Activated CD8-positive, alpha-beta memory T cell treated with anti-CD3 and anti-CD28 coated beads, Interleukin-2, amount 10 ng/mL, durations not matched to agents 7 days and 5 days (primary cell): Measurements from ENCODE around the gene SNCAIP. TPM values are rescaled to one million over a fixed set of nuclear protein-coding genes. Genes with fewer than 3 reads are reported as not detected.

ENCODE experiments used
- ATAC-seq: fragments of 150-1000 bp; cut with Tn5 transposase; one replicate; pipeline ENCODE4 v1.10.0; 2021; ENCODE audit warnings: moderate library complexity
- CTCF ChIA-PET: fragments of 350-600 bp; sonication (Branson Sonifier 250); formaldehyde crosslinking; loops from one replicate; lab custom pipeline; 2021; ENCODE audit warnings: antibody characterized with exemption; lab: Charles Lee
- DNase-seq: peaks from one replicate; pipeline ENCODE4 v3.0.0-alpha.2; 2020
- H3K27ac Mint-ChIP-seq: one replicate; pipeline ENCODE4 v1.8.0; 2021; ENCODE audit warnings: mild to moderate bottlenecking, mixed read lengths
- H3K27me3 Mint-ChIP-seq: one replicate; pipeline ENCODE4 v1.8.0; 2021; ENCODE audit warnings: mixed read lengths
- H3K36me3 Mint-ChIP-seq: one replicate; pipeline ENCODE4 v1.8.0; 2021; ENCODE audit warnings: mild to moderate bottlenecking, mixed read lengths
- H3K4me1 Mint-ChIP-seq: one replicate; pipeline ENCODE4 v1.8.0; 2021; ENCODE audit warnings: mixed read lengths
- H3K4me3 Mint-ChIP-seq: one replicate; pipeline ENCODE4 v1.8.0; 2021; ENCODE audit warnings: mild to moderate bottlenecking, moderate library complexity, mixed read lengths
- H3K9me3 Mint-ChIP-seq: one replicate; pipeline ENCODE4 v1.8.0; 2022; ENCODE audit warnings: low read depth, mixed read lengths
- total RNA-seq, 2 experiments: library from RNA; stranded (reverse); gene quantifications; one replicate each; pipeline ENCODE4 v1.2.3, GENCODE V29; 2021

Gene SNCAIP
- total RNA-seq, 2 experiments from 2014 or later = not detected

DNA sequence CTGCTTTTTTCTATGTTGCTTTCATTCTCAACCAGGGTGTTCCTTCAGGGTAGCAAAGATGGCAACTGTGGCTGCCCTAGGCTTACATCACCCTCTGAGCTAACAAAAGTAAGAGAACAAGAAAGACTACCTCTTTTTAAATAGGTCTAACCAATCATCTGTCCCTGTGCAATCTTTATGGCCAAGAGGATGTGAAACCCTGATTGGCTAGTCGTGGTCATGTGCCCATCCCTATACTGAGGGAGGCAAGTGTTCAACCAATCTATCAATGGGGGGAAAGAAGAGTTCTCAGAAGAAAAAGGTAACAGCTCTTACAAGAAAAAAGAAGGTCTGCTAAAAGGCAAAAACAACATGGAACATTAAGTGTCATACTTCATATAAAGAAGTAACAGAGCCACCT lies 11.7 kb upstream of the SNCAIP start:
- ATAC-seq (no peak), DNase-seq (no peak)
- Mint-ChIP-seq H3K4me1 (no peaks in the 10 kb centered on the region), H3K9me3 (no peaks in the 10 kb centered on the region), H3K4me3 (no peak overlapping the region), H3K27me3 (no peaks in the 10 kb centered on the region), H3K27ac (no peak overlapping the region), H3K36me3 (no peaks in the 10 kb centered on the region)
- CTCF ChIA-PET = no interaction called here

DNA sequence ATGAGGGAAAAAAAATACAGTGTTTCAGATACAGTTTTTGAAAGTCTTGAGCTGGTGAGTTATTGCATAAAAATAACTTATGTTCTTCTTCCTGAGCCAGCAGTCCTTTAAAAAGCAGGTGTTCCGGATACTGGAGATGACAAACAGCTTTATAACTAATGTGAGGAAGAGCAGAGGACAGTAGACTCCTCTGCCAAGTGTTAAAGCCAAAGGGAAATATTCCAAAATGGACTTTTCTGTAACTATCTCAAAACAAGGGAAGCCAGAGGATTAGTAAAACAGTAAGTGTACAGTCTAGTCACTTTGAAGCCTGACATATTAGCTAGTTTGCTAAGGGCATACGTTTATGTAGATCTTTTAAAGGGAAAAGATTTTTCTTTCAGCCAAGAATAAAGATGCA lies 11.0 kb upstream of the SNCAIP start:
- CTCF ChIA-PET = no interaction called here
- Mint-ChIP-seq H3K9me3 (no peaks in the 10 kb centered on the region), H3K27ac (no peak overlapping the region), H3K4me3 (no peak overlapping the region), H3K27me3 (no peaks in the 10 kb centered on the region), H3K36me3 (no peaks in the 10 kb centered on the region), H3K4me1 (no peaks in the 10 kb centered on the region)
- ATAC-seq (no peak), DNase-seq (no peak)

DNA sequence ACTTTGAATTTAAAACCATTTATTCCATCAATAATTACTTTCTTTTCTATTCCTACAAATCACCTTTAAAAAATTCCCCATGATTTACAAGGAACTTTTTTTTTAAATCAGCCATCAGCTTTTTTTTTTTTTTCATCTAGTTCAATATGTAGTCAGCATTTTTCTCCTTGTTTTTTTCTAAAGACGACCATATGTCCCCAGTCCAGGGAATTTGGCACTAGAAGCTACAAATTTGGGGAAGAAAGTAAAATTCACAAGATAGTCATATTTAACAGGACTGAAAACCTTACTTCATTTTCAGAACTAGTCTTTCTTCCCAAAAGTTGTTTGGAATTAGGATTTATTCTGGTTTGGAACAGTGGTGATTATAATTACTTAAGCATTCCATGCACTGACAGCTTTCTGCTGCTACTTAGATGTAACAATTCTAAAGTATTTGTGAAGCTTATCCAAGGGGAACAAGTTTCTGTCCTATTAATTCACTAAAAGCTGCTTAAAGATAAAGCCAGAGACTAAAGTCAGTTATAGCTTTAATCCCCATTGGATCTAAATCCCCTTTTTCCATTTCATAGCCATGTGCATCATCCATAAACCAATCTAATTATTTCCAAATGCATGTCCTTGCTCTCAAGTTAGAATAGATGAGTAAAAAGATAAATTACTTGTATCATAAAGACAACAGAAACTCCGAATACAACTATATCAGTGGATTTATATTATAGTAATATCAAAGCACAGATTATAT lies 7.4 kb upstream of the SNCAIP start:
- H3K36me3 Mint-ChIP-seq = no peaks in the 10 kb centered on the region
- H3K4me1 Mint-ChIP-seq = no peaks in the 10 kb centered on the region
- DNase-seq (no peak), ATAC-seq (no peak)
- no peak overlapping the region for H3K27ac Mint-ChIP-seq
- peaks cover 5% of the 10 kb centered on the region for H3K27me3 Mint-ChIP-seq
- H3K4me3 Mint-ChIP-seq = no peak overlapping the region
- CTCF ChIA-PET = no interaction called here
- no peaks in the 10 kb centered on the region for H3K9me3 Mint-ChIP-seq

DNA sequence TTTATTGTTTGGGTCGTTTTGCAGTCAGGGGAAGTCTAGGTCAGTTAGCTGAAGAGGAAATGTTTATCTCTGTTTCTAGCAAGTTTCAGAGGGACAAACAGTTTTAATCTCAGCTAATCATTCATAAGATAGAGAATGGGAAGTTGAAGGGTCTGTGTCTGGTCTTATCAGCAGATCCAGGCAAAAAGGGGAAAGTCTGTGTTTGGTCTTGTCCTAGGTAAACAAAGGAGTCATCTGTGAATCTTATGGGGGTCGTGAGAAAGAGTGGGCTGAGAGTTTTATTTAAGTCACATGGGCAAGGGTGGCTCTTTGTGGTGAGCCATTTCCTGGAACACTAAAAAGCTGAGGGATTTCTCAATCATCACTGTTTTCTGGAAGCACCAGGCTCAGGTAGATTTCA lies 5.6 kb upstream of the SNCAIP start:
- Mint-ChIP-seq H3K9me3 (no peaks in the 10 kb centered on the region), H3K4me3 (no peak overlapping the region), H3K27me3 (peaks cover 23% of the 10 kb centered on the region), H3K4me1 (no peaks in the 10 kb centered on the region), H3K27ac (no peak overlapping the region), H3K36me3 (no peaks in the 10 kb centered on the region)
- CTCF ChIA-PET = no interaction called here
- no peak for DNase-seq
- no peak for ATAC-seq

GRCh38 chr5:122310889-122311288 lies 1.1 kb upstream of the SNCAIP start:
- Mint-ChIP-seq H3K36me3 (no peaks in the 10 kb centered on the region), H3K4me3 (no peak overlapping the region)
- CTCF ChIA-PET = no interaction called here

GRCh38 chr5:122311497-122311960 lies 508 bp upstream of the SNCAIP start:
- Mint-ChIP-seq H3K36me3 (no peaks in the 10 kb centered on the region), H3K9me3 (no peaks in the 10 kb centered on the region), H3K4me3 (no peak overlapping the region), H3K27me3 (peaks cover 52% of the 10 kb centered on the region), H3K27ac (no peak overlapping the region), H3K4me1 (peaks cover 5% of the 10 kb centered on the region)
- ATAC-seq = no peak
- no peak for DNase-seq
- CTCF ChIA-PET = no interaction called here

More at GRCh38 chr5:122310889-122311288, 1.1 kb upstream of the SNCAIP start:
- Mint-ChIP-seq H3K27ac (no peak overlapping the region), H3K9me3 (no peaks in the 10 kb centered on the region), H3K4me1 (peaks cover 5% of the 10 kb centered on the region), H3K27me3 (peaks cover 52% of the 10 kb centered on the region)
- DNase-seq (no peak), ATAC-seq (no peak)

- DNase-seq = no peak
- no peak for ATAC-seq
- Mint-ChIP-seq H3K4me3 (no peak overlapping the region), H3K36me3 (no peaks in the 10 kb centered on the region), H3K4me1 (peaks cover 5% of the 10 kb centered on the region), H3K27ac (no peak overlapping the region), H3K27me3 (peaks cover 52% of the 10 kb centered on the region), H3K9me3 (no peaks in the 10 kb centered on the region)
- CTCF ChIA-PET = no interaction called here
These were observed 762 bp downstream of the SNCAIP start for GRCh38 chr5:122312591-122313406.

- Mint-ChIP-seq H3K4me3 (no peak overlapping the region), H3K9me3 (no peaks in the 10 kb centered on the region), H3K27me3 (peaks cover 52% of the 10 kb centered on the region), H3K36me3 (no peaks in the 10 kb centered on the region), H3K4me1 (peaks cover 5% of the 10 kb centered on the region), H3K27ac (no peak overlapping the region)
- ATAC-seq (no peak), DNase-seq (no peak)
- CTCF ChIA-PET = no interaction called here
These were observed 2.0 kb downstream of the SNCAIP start for GRCh38 chr5:122314036-122314435.

GRCh38 chr5:122315521-122315920 lies 3.5 kb downstream of the SNCAIP start:
- Mint-ChIP-seq H3K27me3 (peaks cover 38% of the 10 kb centered on the region), H3K4me1 (peaks cover 5% of the 10 kb centered on the region), H3K4me3 (no peak overlapping the region), H3K27ac (no peak overlapping the region), H3K9me3 (no peaks in the 10 kb centered on the region), H3K36me3 (no peaks in the 10 kb centered on the region)
- DNase-seq = no peak
- CTCF ChIA-PET = no interaction called here
- no peak for ATAC-seq

DNA sequence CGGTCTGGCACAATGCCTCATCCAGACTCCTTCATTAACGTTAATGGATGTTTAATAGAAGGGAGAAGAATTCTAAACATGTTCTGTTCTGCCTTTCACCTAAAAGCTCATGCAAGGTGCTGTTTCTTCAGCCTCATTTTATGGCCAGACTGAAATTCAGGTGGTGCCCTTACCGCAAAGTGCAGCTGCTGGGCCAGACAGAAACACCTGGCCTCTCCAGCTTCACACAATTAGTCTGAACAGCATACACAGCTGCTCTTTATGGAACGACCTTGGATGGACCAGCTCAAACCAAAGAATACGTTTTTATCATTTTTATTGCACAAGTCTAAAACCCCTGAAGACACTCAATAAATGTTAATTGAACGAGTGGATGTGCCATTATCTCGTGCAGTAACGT lies 4.6 kb downstream of the SNCAIP start:
- Mint-ChIP-seq H3K4me3 (no peak overlapping the region), H3K27me3 (peaks cover 27% of the 10 kb centered on the region), H3K36me3 (no peaks in the 10 kb centered on the region), H3K27ac (no peak overlapping the region), H3K4me1 (peaks cover 5% of the 10 kb centered on the region), H3K9me3 (no peaks in the 10 kb centered on the region)
- DNase-seq (no peak), ATAC-seq (no peak)
- CTCF ChIA-PET = no interaction called here

GRCh38 chr5:122319897-122320296 lies 7.9 kb downstream of the SNCAIP start:
- peaks cover under 1% of the 10 kb centered on the region for H3K27me3 Mint-ChIP-seq
- H3K27ac Mint-ChIP-seq = no peak overlapping the region
- DNase-seq = no peak
- no peaks in the 10 kb centered on the region for H3K36me3 Mint-ChIP-seq
- CTCF ChIA-PET = no interaction called here
- H3K4me1 Mint-ChIP-seq = no peaks in the 10 kb centered on the region
- ATAC-seq = no peak
- H3K9me3 Mint-ChIP-seq = no peaks in the 10 kb centered on the region
- no peak overlapping the region for H3K4me3 Mint-ChIP-seq

GRCh38 chr5:122321921-122322320 lies 9.9 kb downstream of the SNCAIP start:
- no peaks in the 10 kb centered on the region for H3K4me1 Mint-ChIP-seq
- CTCF ChIA-PET = no interaction called here

GRCh38 chr5:122322801-122323548 lies 10.9 kb downstream of the SNCAIP start:
- CTCF ChIA-PET = no interaction called here
- Mint-ChIP-seq H3K36me3 (no peaks in the 10 kb centered on the region), H3K27ac (no peak overlapping the region), H3K9me3 (no peaks in the 10 kb centered on the region), H3K27me3 (no peaks in the 10 kb centered on the region), H3K4me3 (no peak overlapping the region), H3K4me1 (no peaks in the 10 kb centered on the region)
- ATAC-seq (no peak), DNase-seq (no peak)

More at GRCh38 chr5:122321921-122322320, 9.9 kb downstream of the SNCAIP start:
- ATAC-seq = no peak
- no peak for DNase-seq
- no peak overlapping the region for H3K27ac Mint-ChIP-seq
- H3K36me3 Mint-ChIP-seq = no peaks in the 10 kb centered on the region
- H3K9me3 Mint-ChIP-seq = no peaks in the 10 kb centered on the region
- no peaks in the 10 kb centered on the region for H3K27me3 Mint-ChIP-seq
- H3K4me3 Mint-ChIP-seq = no peak overlapping the region
